SU-DHL-6 (cell line): Measurements from ENCODE around the gene INSC.
A peak's percentile ranks its signal among the peaks of the same experiment; 100 is the strongest.
"Not testable (repeated sequence)": the region's sequence is repeated elsewhere in the genome, so short reads cannot be mapped to it uniquely, and the experiment has no call there.

ENCODE experiments used
- H2AFZ ChIP-seq: fragments of 200-600 bp; sonication (generic); 2 replicates; pipeline ENCODE4 v1.6.1; 2014; ENCODE audit warnings: low read depth, mild to moderate bottlenecking, moderate library complexity, mixed read lengths, antibody characterized with exemption, low read length; ENCODE audit not compliant: severe bottlenecking
- H3F3A ChIP-seq: fragments of 200-600 bp; shearing (Covaris generic); 2 replicates; pipeline ENCODE4 v1.6.0; 2016; ENCODE audit warnings: antibody characterized with exemption, mild to moderate bottlenecking; ENCODE audit not compliant: insufficient read depth
- H3K27ac ChIP-seq: fragments of 200-600 bp; sonication (generic); 2 replicates; pipeline ENCODE4 v1.5.1; 2016; ENCODE audit warnings: low read depth, mild to moderate bottlenecking, low read length, moderate library complexity, mixed read lengths
- H3K27me3 ChIP-seq: fragments of 200-600 bp; sonication (generic), shearing (Covaris generic); 2 replicates; pipeline ENCODE4 v1.6.0; 2014; ENCODE audit warnings: mild to moderate bottlenecking, low read length
- H3K36me3 ChIP-seq: fragments of 200-600 bp; sonication (generic); 2 replicates; pipeline ENCODE4 v1.6.1; 2014; ENCODE audit warnings: mild to moderate bottlenecking, low read length, mixed read lengths
- H3K4me2 ChIP-seq: fragments of 300-600, 200-600 bp; shearing (Covaris generic), sonication (generic); 2 replicates; pipeline ENCODE4 v1.6.0; 2014; ENCODE audit warnings: low read length, low read depth, mild to moderate bottlenecking; ENCODE audit not compliant: poor library complexity, severe bottlenecking
- H3K4me3 ChIP-seq: fragments of 200-600 bp; sonication (generic); 2 replicates; pipeline ENCODE4 v1.5.1; 2014; ENCODE audit warnings: antibody characterized with exemption, low read length, mild to moderate bottlenecking, mixed read lengths; ENCODE audit not compliant: insufficient read depth, poor library complexity, severe bottlenecking
- H3K79me2 ChIP-seq: fragments of 200-600 bp; sonication (generic); 2 replicates; pipeline ENCODE4 v1.6.1; 2014; ENCODE audit warnings: mild to moderate bottlenecking, low read length, moderate library complexity; ENCODE audit not compliant: insufficient read depth
- H3K9ac ChIP-seq: fragments of 200-600 bp; sonication (generic); 2 replicates; pipeline ENCODE4 v1.7.0; 2014; ENCODE audit warnings: mild to moderate bottlenecking, low read length
- H3K9me2 ChIP-seq: fragments of 200-600 bp; sonication (generic); replicated peaks from 2 replicates; pipeline ENCODE4 v1.6.1; 2014; ENCODE audit warnings: low read length; ENCODE audit not compliant: insufficient read depth
- H3K9me3 ChIP-seq: fragments of 200-600 bp; sonication (generic); 2 replicates; pipeline ENCODE4 v1.6.1; 2014; ENCODE audit warnings: low read length, mixed read lengths; ENCODE audit not compliant: insufficient read depth
- H4K20me1 ChIP-seq: fragments of 200-600 bp; sonication (generic); 2 replicates; pipeline ENCODE4 v1.6.1; 2014; ENCODE audit warnings: low read depth, mild to moderate bottlenecking, antibody characterized with exemption, low read length, moderate library complexity, mixed read lengths
- EZH2phosphoT487 ChIP-seq: fragments of 200-600 bp; sonication (generic), shearing (Covaris generic); conservative IDR thresholded peaks from 2 replicates; pipeline ENCODE4 v1.6.1; 2018; ENCODE audit warnings: mild to moderate bottlenecking, antibody characterized with exemption, low read length, moderate library complexity, mixed read lengths
- TF ChIP-seq, protein P1 (sequence below): fragments of 200-600 bp; sonication (generic); IDR thresholded peaks from one replicate; pipeline ENCODE4 v1.5.1; 2017; ENCODE audit warnings: antibody characterized with exemption, mild to moderate bottlenecking, low read length, moderate library complexity; ENCODE audit not compliant: insufficient read depth, poor library complexity, severe bottlenecking

INSC gene, protein sequence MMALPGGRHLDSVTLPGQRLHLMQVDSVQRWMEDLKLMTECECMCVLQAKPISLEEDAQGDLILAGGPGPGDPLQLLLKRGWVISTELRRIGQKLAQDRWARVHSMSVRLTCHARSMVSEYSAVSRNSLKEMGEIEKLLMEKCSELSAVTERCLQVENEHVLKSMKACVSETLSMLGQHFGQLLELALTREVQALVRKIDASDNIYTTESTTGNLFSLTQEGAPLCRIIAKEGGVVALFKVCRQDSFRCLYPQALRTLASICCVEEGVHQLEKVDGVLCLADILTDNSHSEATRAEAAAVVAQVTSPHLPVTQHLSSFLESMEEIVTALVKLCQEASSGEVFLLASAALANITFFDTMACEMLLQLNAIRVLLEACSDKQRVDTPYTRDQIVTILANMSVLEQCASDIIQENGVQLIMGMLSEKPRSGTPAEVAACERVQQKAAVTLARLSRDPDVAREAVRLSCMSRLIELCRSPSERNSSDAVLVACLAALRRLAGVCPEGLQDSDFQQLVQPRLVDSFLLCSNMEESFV

DNA sequence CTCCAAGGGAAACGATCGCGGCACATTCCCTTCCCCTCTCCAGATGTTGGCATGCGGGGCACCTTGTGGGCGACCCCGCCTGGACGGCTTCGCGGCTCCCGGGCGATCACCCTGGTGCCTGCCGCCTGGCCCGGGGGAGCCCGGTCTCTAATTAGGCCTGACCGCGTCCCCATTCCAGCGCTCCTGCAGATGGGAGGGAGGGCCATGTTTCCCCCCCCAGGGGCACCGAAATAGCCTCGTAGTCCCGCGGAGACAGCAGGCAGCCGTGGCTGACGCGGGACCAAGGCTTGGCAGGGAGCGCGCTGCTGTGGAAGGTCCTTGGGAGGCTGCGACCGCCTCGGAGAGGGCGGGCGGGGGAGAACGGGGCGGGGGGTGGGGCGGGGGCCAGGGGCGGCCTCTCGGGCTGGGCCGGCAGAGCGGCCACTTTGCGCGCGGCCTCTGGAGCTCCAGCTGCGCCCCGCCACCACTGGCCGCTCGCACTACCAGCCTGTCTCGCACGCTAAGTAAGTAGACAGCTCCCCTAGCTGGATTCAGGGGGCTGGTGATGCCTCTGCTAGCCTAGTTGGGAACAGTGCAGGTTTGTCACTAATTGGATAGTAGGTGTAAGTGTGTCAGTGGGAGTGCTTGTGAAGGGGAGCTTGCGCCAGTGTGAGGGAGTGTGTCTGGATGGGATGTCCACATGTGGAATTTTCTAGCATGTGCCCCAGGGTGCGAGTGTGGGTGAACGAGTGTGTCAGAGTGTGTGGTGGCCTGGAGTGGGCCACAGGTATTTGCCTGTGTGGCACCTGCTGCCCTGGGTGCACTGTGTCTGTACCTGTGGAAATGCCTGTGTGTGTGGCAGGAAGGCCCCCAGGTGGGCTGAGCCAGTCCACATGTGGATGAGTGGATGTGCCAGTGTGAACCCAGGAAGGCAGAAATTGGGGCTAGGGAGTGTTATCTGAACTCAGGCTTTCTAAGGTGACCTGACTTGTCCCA, at the start of gene INSC:
Gene INSC (plus strand): TSS at position 423 of the 975 bp plus-strand sequence. CDS start 34,252 bp downstream, outside the sequence.
- Histone ChIP-seq H2AFZ (no peak within 1 kb of the TSS), H4K20me1 (no peaks in the 10 kb centered on the region), H3K4me2 (peak within 1 kb of the TSS; percentile 27), H3K27ac (peak within 1 kb of the TSS; percentile 38; the same call in 1 of the 2 replicates), H3K79me2 (no peaks in the 10 kb centered on the region), H3K36me3 (no peaks in the 10 kb centered on the region), H3K9ac (no peak within 1 kb of the TSS), H3K4me3 (peak within 1 kb of the TSS; percentile 11), H3K9me2 (no peaks in the 10 kb centered on the region), H3K27me3 (no peaks in the 10 kb centered on the region), H3K9me3 (no peaks in the 10 kb centered on the region), H3F3A (0 out of 2 replicates have a peak, but pooled peaks cover 7% of the 10 kb centered on the region)
- no peak for TF ChIP-seq EZH2phosphoT487
- TF ChIP-seq, protein P1, sequence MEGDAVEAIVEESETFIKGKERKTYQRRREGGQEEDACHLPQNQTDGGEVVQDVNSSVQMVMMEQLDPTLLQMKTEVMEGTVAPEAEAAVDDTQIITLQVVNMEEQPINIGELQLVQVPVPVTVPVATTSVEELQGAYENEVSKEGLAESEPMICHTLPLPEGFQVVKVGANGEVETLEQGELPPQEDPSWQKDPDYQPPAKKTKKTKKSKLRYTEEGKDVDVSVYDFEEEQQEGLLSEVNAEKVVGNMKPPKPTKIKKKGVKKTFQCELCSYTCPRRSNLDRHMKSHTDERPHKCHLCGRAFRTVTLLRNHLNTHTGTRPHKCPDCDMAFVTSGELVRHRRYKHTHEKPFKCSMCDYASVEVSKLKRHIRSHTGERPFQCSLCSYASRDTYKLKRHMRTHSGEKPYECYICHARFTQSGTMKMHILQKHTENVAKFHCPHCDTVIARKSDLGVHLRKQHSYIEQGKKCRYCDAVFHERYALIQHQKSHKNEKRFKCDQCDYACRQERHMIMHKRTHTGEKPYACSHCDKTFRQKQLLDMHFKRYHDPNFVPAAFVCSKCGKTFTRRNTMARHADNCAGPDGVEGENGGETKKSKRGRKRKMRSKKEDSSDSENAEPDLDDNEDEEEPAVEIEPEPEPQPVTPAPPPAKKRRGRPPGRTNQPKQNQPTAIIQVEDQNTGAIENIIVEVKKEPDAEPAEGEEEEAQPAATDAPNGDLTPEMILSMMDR, result no peak

DNA sequence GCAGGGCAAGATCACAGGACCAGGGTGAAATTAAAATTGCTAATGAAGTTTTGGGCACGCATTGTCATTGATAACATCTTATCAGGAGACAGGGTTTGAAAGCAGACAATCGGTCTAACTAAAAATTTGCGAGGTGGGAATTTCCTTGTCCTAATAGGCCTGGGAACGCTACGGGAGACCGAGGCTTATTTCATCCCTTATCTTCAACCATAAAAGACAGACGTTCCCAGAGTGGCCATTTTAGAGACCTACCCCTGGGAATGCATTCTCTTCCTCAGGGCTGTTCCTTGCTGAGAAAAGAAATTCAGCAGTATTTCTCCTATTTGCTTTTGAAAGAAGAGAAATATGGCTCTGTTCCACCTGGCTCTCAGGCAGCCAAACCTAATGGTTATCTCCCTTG, 45.0 kb upstream of the INSC start:
- not testable (repeated sequence) for H3K4me3 ChIP-seq, H3K9ac ChIP-seq, H3K27me3 ChIP-seq, H3K9me3 ChIP-seq, H3K4me2 ChIP-seq, H3K9me2 ChIP-seq, H3K79me2 ChIP-seq, H4K20me1 ChIP-seq, H2AFZ ChIP-seq, H3F3A ChIP-seq, H3K36me3 ChIP-seq, H3K27ac ChIP-seq

DNA sequence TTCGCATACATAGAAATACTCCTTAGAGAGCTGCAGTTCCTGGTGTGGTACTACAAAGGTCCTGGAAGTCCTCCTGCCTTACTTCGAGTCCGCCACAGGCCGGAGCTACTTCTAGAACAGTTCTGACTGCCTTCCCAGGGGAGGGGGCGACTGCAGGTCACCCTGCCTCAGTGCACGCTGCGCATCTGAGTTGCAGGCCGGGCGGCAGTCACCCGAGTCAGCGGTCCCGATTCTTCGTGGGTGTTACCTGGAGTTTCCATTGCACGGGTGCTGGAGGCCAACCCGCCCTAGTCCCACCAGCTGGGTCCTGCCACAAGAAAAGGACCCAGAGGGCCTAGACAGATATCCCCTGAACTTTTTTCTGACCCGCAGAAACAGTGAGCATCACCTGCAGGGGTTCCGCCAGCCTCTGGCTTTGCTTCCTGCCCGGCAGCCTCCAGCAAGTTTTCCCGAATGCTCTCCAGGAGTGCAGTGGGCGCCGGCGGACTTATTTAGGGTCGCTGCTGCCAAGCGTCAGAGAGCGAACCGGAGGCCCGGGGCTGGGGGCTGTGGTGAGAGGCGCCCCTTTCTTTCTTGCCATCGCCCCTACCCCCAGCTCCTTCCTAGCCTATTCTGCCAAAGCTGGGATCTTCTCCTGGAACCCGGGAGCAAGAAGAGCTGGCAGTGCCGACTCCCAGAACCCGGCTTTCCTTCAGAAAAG, 43.0 kb upstream of the INSC start:
- H3K9ac ChIP-seq, result no peak overlapping the region
- H4K20me1 ChIP-seq, result no peaks in the 10 kb centered on the region
- H3K4me3 ChIP-seq, result no peak overlapping the region
- no peak overlapping the region for H3K27ac ChIP-seq
- no peaks in the 10 kb centered on the region for H3K79me2 ChIP-seq
- no peak overlapping the region for H3K4me2 ChIP-seq
- H3K9me3 ChIP-seq, result no peaks in the 10 kb centered on the region
- no peaks in the 10 kb centered on the region for H3K36me3 ChIP-seq
- no peaks in the 10 kb centered on the region for H3K27me3 ChIP-seq
- no peak for TF ChIP-seq EZH2phosphoT487
- TF ChIP-seq, protein P1, result no peak
- no peaks in the 10 kb centered on the region for H3K9me2 ChIP-seq
- H2AFZ ChIP-seq, result no peak overlapping the region
- H3F3A ChIP-seq, result no peaks in the 10 kb centered on the region
